HUDEP-2 (cell line): Measurements from ENCODE around the gene MAPK1.
"Not testable (repeated sequence)": the region's sequence is repeated elsewhere in the genome, so short reads cannot be mapped to it uniquely, and the experiment has no call there.

Experiments
- DNase-seq, 76 experiments: peaks; one replicate each; lab custom pipeline; 2025; ENCODE audit not compliant: unreplicated experiment in 76 of 76; lab: John Stamatoyannopoulos, UW

MAPK1 gene

DNA sequence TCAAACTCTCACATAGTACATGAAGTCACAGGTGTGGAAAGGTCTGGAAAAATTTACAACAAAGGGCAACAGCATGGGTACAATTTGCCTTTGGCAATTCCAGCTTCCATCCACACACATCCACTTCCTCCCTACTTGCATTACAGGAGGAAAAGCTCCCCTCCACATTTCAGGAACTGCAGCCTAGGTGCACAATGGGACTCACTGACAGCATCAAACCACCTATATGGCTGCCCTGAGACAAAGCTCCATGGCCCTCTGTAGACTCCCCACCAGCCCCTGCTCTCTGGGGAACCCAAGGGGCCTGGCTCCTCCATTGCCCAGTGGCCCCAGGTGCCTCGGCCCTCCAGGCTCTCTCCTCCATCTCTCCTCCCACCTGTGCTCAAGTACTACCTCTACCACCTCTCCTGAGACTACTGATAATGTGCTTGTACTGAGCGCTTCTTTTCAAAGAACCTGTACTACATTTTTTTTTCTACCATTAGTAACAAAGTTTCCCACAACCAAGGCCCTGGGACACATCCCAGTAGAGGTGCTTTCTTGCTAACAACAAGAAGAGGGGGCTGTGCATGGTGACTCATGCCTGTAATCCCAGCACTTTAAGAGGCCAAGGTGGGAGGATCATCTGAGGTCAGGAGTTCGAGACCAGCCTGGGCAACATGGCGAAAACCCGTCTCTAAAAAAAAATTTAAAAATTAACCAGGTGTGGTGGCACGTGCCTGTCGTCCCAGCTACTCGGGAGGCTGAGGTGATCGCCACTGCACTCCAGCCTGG is 136.7 kb downstream of the MAPK1 start:
- DNase-seq = no peak

DNA sequence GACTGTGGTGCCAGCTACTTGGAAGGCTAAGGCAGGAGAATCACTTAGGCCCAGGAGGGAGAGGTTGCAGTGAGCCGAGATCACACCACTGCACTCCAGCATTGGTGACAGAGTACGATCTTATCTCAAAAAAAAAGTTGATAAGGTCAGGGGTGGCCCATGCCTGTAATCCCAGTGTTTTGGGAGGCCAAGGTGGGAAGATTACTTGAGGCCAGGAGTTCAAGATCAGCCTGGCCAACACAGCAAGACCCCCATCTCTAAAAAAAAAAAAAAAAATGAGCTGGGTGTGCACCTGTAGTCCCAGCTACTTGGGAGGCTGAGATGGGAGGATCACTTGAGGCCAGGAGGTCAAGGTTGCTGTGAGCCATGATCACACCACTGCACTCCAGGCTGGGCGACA is 138.3 kb downstream of the MAPK1 start:
- not testable (repeated sequence) for DNase-seq

DNA sequence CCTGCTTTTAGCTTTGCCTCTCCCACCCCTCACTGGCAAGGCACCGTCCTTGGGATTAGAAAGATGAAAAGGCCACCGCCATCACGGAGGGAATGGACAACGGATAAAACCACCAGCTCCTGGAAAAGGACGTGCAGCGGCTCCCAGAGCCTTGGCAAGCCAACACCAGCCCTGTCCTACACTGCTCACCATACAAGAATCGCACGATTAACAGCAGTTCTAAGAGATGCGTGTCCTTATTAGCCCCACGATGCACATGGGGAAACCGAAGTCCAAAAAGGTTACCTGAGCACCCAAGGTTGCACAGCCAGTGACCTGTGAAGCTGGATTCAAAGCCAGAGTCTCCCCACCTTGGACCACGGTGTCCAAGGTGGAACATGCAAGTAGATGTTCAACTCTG is 139.2 kb downstream of the MAPK1 start:
- DNase-seq = no peak

DNA sequence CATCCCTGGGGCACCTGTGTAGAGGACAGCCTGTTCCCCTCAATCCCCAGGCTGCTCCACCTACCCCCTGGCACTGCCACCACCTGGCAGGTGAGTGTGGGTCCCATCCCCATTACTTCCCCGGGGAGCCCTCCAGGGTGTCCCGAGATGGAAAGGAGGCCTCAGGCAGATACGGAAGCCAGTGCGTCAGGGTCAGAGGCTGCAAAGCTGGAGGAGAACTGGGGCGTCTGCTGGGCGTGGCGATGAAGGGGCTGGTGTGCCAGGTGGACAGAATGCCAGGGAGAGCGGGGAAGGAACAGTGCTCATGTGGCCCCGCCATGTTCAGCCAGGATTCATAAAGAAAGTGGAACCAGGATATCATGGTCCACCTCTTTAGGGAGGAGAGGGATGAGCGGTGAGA is 139.7 kb downstream of the MAPK1 start:
- no peak for DNase-seq

DNA sequence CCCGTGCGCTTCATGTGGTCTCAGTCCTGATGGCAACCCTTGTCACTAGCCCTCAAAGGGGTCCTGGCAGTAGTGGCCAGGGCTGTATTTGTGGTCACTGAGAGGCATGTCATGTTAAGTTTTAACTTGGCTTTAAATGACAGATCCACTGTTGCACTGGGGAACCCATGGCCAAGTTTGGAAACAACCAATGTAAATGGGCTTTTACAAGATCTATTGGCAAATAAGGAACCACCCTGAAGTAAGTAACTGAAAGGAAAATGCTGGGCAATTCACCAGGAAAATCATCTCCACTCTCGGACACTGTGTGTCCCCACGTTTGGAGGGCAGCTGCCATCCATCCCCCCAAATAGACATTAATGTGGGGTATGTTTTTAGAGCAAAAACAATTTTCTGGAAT is 140.3 kb downstream of the MAPK1 start:
- no peak for DNase-seq

DNA sequence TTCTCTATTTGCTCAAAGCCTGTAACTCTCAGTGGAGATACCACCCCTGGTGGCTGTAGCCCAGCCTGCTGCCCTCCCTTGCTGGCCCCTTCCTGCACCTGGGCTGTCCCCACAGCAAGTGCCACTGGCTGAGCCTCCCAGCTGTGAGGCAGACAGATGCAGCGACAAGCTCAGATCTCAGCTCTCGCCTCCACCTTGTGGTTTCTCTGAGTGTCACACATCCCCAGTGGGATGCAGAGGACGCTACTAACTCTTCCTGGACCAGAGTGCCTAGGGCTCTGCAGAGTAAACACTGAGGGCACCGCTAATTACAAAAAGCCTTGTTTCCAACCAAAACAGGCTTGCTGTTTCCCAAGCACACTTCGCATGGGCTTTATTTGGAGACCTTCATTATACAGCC is 140.8 kb downstream of the MAPK1 start:
- peak in 28 of 76 experiments; percentile 4 to 45 (median 15) for DNase-seq

DNA sequence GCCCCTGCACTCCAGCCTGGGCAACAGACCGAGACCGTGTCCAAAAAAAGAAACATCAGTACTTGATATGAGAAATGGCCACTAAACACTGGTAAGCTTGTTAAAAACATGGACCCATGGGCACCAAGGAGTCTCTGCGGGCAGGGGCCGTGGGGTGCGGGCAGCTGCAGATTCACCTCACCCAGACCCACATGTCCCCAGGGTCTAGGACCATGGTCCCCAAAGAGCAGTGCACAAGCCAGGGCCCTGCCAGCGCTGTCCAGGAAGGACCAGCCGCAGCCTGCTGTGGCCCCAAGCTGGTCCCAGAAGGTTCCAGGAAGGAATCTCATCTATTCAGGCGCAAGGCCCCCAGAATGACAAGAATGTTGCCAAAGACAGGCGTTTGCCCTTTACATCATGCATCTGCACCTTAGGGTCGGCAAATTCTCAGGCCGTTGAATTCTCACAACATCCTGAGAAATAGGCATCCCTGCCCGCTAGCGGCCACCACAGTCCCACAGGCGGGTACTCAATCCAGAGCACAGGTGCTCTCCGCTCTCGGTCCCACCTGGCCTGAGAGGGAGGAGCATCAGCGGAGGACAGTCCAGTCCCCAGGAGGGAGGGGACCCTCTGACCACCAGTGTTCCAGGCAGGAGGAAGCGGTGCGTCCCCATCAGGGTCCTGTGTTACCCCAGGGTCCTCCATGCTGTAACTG is 141.3 kb downstream of the MAPK1 start:
- DNase-seq = no peak

DNA sequence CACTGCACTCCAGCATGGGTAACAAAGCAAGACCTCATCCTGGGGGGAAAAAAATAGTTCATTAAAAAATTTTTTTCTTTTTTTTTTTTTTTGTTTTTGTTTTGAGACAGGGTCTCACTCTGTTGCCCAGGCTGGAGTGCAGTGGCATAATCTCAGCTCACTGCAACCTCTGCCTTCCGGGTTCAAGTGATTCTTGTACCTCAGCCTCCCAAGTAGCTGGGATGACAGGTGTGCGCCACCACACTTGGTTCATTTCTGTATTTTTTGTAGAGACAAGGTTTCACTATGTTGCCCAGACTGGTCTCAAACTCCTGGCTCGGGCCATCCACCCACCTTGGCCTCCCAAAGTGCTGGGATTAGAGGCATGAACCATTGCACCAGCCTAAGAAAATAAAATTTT is 142.9 kb downstream of the MAPK1 start:
- DNase-seq = not testable (repeated sequence)

DNA sequence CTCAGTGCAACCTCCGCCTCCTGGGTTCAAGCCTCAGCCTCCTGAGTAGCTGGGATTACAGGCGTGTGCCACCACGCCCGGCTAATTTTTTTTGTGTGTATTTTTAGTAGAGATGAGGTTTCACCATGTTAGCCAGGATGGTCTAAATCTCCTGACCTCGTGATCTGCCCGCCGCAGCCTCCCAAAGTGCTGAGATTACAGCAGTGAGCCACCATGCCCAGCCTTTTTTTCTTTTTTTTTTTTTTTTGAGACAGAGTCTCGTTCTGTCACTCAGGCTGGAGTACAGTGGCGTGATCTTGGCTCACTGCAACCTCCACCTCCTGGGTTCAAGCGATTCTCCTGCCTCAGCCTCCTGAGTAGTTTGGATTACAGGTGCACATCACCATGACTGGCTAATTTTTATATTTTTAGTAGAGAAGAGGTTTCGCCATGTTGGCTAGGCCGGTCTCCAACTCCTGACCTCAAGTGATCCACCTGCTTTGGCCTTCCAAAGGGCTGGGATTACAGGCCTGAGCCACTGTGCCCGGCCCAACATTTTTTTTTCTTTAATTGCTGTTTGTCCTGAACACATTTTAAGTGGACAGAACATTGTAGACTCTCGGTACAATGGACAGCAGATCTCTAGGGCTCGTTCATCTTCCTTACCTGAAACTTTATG is 146.1 kb downstream of the MAPK1 start:
- not testable (repeated sequence) for DNase-seq

DNA sequence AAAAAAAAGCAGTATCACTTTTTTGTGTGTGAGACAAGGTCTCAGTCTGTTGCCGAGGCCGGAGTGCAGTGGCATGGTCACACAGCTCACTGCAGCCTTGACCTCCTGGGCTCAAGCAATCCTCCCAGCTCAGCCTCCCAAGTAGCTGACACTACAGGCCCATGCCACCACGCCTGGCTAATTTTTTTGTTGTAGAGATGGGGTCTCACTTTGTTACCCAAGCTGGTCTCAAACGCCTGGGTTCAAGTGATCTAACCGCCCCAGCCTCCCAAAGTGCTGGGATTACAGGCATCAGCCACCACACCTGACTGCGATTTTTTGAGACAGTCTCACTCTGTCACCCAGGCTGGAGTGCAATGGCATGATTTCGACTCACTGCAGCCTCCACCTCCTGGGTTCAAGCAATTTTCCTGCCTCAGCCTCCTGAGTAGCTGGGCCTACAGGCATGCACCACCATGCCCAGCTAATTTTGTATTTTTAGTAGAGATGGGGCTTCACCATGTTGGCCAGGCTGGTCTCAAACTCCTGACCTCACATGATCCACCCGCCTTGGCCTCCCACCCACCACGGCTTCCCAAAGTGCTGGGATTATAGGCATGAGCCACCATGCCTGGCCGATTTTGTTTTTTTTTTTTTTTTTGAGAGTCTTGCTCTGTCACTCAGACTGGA is 147.1 kb downstream of the MAPK1 start:
- DNase-seq = not testable (repeated sequence)

DNA sequence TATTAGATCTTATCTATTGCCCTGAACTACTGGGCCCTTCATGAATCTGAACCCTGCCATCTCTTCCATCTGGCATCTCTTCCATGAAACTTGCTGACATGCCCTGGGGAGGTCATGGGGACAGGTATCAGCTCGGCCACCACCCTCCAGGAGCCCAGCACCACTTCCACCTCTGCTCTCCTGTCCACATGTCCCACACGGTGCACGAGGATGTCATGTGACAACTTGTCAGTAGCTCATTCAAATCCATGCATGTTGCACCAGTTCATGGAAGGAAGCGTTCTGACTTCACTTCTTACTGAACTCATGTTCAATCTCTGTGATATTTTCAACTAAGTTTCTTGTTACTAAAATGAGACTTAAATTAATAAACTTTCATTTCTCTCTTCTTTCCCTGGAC is 148.4 kb downstream of the MAPK1 start:
- no peak for DNase-seq

DNA sequence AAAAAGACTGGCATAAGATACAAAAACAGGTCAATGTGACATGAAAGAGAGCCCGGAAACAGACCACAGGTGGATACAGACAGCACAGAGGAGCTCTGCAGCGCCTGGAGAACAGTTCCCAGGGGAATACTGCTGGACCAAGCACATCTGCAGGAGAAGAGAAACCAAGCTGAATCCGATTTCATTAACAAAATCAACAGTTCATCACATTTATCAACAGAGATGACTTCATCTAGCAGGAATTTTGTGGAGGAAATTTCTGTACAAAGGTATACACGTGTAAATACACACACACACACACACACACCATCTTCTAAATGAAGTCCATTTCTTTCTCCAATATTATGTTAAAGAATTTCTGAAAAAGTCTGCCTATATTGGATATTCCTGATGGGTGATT is 148.9 kb downstream of the MAPK1 start:
- no peak for DNase-seq

DNA sequence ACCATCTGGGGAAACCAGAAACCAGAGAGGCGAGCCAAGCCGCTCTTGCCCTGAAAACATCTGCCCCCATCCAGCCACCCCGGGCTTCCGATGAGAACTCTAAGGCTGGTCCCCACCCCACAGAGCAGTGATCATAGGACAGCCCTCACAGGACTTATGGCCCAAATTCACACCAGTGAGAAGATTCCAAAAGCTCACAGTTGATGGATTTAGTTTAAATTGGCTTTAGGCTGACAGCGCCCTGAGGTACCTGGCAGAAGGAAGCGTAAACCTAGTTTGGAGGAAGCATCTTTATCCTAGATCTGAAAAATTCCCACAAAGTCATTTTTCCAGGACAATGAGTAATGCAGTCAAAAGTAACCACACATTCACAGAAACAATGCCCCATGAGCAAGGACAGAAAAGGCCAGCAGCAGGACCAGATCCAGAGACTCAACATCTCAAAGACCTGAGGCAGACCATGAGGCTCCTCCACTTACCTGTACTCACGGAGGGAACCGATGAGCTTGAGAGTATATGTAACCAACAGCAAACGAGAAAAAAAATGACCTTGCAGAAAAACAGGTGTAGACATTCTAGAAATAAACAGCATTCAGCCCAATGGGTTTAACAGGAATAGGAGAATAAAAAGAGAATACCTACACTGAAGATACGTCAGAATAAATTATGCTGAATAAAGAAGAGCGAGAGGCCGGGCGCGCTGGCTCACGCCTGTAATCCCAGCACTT is 150.9 kb downstream of the MAPK1 start:
- not testable (repeated sequence) for DNase-seq

DNA sequence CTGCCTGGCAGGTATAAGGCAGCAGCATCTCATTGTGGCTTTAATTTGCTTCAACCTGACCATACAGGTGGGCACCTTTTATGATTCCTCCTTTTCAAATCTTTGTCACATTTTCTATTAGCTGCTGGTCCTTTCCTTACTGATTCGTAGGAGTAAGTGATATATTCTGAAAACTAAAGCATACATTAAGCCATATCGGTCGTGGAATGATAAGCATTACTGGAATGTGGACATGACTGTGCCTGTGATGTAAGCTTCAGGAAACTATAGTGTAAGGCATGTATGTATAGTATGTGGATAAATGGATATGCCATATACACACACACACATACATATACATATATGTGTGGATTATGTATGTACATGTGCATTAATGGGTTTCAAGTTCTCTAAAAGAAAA is 152.7 kb downstream of the MAPK1 start:
- no peak for DNase-seq

DNA sequence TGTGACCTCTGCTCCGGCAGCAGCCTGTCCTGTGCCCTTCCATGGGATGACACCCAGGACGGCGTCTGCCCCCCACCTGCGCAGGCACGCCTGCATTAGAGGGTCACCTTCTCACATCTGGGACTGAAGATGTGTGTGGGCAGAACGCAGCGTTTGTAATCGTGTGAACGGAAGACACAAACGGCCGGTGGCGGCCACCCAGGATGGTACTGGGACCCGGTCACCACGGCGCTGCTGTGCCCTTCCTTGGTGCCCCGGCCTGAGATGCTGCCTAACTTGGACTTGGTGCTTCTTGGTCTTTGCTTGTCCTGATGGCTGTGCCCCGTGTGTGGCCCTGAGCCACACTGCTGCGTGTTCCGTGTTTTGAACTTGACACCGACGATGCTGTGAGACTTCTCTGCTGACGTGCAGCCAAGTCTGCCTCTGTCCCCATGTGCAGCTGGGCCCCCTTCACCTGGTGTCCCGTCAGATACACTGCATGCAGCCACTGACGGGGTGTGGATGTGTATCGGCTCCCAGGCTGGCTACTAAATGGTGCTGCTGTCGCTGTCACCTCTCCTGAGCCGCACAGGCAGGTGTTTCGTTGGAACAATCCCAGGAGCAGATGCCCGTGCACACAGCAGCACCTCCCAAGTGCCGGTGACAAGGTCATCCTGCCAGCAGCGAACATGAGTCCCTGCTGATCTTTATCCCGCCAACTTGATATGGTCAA is 153.2 kb downstream of the MAPK1 start:
- no peak for DNase-seq

DNA sequence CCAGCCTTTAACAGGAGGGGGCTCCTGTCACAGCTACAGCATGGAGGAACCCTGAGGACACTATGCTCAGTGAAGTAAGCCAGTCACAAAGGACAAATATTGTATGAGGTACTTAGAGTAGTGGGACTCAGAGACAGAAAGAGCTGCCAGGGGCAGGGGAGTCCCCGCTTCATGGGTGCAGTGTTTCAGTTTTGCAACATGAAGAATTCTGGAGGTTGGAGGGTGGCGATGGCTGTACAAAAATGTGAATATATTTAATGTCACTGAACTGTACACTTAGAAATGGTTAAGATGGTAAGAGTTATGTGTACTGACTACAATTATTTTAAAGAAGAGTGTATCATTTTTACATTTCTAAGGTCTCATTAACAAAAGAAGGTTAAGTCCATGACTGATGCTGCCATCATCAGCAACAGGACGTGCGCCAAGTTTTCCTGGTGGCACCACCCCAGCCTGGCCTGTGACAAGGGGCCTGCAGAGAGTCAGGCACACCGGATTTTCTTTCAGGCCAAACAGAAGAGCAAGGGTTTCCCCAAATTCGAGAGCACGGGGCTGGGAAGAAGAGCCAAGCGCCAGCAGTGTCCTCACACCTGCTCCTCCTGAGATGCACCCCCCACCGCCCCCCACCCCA is 153.9 kb downstream of the MAPK1 start:
- peak in 1 of 76 experiments; percentile 14 for DNase-seq

DNA sequence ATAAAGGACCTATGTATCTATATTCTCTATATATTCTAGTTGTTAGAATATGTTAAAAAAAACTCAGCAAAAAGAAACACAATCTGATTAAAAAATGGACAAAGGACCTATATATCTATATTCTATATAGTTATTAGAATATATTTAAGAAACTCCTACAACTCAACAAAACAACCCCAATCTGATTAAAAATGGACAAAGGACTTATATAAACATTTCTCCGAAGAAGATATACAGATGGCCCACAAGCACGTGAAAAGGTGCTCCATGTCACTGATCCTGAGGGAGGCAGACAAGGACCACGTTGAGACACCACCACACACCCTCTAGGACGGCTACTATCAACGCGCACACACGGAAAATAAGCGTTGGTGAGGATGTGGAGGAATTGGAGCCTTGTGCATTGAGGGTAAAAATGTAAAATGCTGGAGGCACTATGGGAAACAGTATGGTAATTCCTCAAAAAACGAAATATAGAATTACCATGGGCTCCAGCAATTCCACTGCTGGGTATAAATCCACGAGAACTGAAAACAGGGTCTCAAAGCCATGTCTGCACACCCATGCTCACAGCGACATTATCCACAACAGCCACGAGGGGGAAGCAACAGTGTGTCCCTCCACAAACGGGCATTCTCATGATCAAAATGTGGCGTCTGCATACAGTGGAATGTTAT is 154.6 kb downstream of the MAPK1 start:
- peak in 64 of 76 experiments; percentile 6 to 68 (median 38) for DNase-seq

DNA sequence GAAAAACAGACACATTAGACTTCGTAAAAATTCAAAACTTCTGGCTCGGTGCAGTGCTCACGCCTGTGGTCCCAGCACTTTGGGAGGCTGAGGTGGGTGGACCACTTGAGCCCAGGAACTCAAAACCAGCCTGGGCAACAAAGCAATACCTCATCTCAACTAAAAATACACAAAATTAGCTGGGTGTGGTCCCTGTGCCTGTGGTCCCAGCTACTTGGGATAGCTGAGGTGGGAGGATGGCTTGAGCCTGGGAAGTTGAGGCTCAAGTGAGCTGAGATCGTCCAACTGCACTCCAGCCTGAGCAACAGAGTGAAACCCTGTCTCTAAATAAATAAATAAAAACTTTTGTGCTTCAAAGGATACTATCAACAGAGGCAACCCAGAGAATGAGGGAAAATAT is 155.6 kb downstream of the MAPK1 start:
- DNase-seq = no peak

DNA sequence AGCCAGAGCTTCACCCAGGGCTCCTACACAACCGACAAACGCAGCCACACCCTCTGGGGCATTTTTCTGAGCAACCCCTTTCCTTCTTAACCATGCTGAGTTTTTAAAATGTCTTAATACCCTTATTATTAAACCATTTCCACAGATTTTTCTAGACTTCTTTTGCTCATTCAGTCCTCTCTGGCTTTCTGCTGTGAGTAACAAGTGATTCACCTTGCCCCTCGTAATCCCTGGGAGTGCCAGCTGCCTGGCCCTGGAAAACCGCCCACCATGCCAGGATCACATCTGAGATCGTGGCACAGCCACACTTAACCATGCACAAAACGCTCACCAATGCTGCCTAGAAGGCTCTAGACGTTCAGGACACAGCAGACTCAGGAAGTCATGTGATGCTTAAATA is 157.3 kb downstream of the MAPK1 start:
- DNase-seq = no peak
